Neural progenitor cell (in vitro differentiated cells): ENCODE results near the gene PIK3CB. TPM values are rescaled to one million over a fixed set of nuclear protein-coding genes. Genes with fewer than 3 reads are reported as not detected.

Experiments used
- DNase-seq: peaks from one replicate; pipeline ENCODE4 v3.0.0-alpha.2; 2016; ENCODE audit warnings: low spot score
- H2AFZ ChIP-seq: fragments of 200-600 bp; sonication (generic); replicated peaks from 2 replicates; pipeline ENCODE4 v1.6.1; 2016; ENCODE audit warnings: antibody characterized with exemption
- H3F3A ChIP-seq: fragments of 200-600 bp; sonication (generic); 2 replicates; pipeline ENCODE4 v1.6.1; 2016; ENCODE audit warnings: antibody characterized with exemption, low read depth
- H3K27ac ChIP-seq: fragments of 200-600 bp; sonication (generic); 2 replicates; pipeline ENCODE4 v1.5.1; 2016; ENCODE audit warnings: mild to moderate bottlenecking
- H3K27me3 ChIP-seq: fragments of 200-600 bp; sonication (generic); 2 replicates; pipeline ENCODE4 v1.6.1; 2016; ENCODE audit warnings: mild to moderate bottlenecking, moderate library complexity
- H3K36me3 ChIP-seq: fragments of 200-600 bp; sonication (generic); 2 replicates; pipeline ENCODE4 v1.5.1; 2016
- H3K4me1 ChIP-seq: fragments of 200-600 bp; sonication (generic); 2 replicates; pipeline ENCODE4 v1.6.1; 2016; ENCODE audit warnings: mixed run types
- H3K4me2 ChIP-seq: fragments of 200-600 bp; sonication (generic); 2 replicates; pipeline ENCODE4 v1.6.1; 2016
- H3K4me3 ChIP-seq: fragments of 200-600 bp; sonication (generic); 2 replicates; pipeline ENCODE4 v1.5.1; 2016
- H3K79me2 ChIP-seq: fragments of 200-600 bp; sonication (generic); 2 replicates; pipeline ENCODE4 v1.6.1; 2016; ENCODE audit warnings: low read depth
- H3K9ac ChIP-seq: fragments of 200-600 bp; sonication (generic); 2 replicates; pipeline ENCODE4 v1.6.1; 2016
- H3K9me3 ChIP-seq: fragments of 200-600 bp; sonication (generic); 2 replicates; pipeline ENCODE4 v1.5.1; 2016; ENCODE audit warnings: low read depth
- H4K20me1 ChIP-seq: fragments of 200-600 bp; sonication (generic); 2 replicates; pipeline ENCODE4 v1.6.1; 2016; ENCODE audit warnings: low read depth
- H3K27ac Mint-ChIP-seq: 3 replicates; pipeline ENCODE4 v1.8.0; 2021; ENCODE audit warnings: mixed read lengths
- H3K27me3 Mint-ChIP-seq: 2 replicates; pipeline ENCODE4 v1.8.0; 2022; ENCODE audit warnings: low read depth, mild to moderate bottlenecking, inconsistent platforms, moderate library complexity, mixed read lengths; ENCODE audit not compliant: insufficient read depth
- H3K36me3 Mint-ChIP-seq: 3 replicates; pipeline ENCODE4 v1.8.0; 2021; ENCODE audit warnings: mixed read lengths
- H3K4me1 Mint-ChIP-seq: 3 replicates; pipeline ENCODE4 v1.8.0; 2021; ENCODE audit warnings: mixed read lengths
- H3K4me3 Mint-ChIP-seq: 3 replicates; pipeline ENCODE4 v1.8.0; 2021; ENCODE audit warnings: mild to moderate bottlenecking, moderate library complexity, mixed read lengths
- H3K9me3 Mint-ChIP-seq: 3 replicates; pipeline ENCODE4 v1.8.0; 2020; ENCODE audit warnings: mixed read lengths
- EZH2 ChIP-seq: fragments of 200-600 bp; sonication (generic); IDR thresholded peaks from 2 replicates; pipeline ENCODE4 v1.6.1; 2017; ENCODE audit warnings: antibody characterized with exemption, mild to moderate bottlenecking, moderate library complexity
- EZH2phosphoT487 ChIP-seq: fragments of 200-600 bp; sonication (generic); IDR thresholded peaks from 2 replicates; pipeline ENCODE4 v1.6.1; 2017; ENCODE audit warnings: antibody characterized with exemption
- total RNA-seq: library from RNA; depleted of rRNA; stranded (reverse); fragments of >200 nt; gene quantifications from 2 replicates; pipeline ENCODE4 v1.2.3, GENCODE V29; 2015; ENCODE audit warnings: low replicate concordance
- TF ChIP-seq, protein P1 (sequence below): fragments of 200-600 bp; sonication (generic); IDR thresholded peaks from 2 replicates; pipeline ENCODE4 v1.5.1; 2017; ENCODE audit warnings: antibody characterized with exemption, mild to moderate bottlenecking

Gene PIK3CB
- total RNA-seq, 1 donor from 2014 or later: 17.7 TPM

DNA sequence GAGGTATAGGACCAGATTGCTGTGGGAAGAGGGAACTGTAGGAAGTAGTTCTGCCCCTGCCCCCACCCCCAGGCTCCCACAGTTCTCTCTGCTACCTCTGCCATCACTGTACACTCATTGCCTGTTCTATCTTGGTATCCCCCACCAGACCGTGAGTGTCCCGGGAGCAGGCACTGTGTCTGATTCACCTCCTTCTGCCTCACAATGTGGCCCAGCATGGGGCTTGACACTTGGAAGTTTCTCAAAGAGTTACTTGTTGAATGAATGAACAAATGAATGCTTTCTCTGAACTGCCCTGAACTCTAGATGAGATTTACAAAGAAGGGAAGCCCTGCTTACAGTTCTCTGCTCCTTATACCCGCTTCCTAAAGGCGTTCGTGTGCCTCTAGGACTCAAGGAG is 27.1 kb upstream of the PIK3CB start:
- Histone ChIP-seq H3K36me3 (no peaks in the 10 kb centered on the region), H3K27ac (no peak overlapping the region), H3K4me3 (peak overlapping the region; percentile 1), H3K4me1 (peaks cover 17% of the 10 kb centered on the region), H3K9me3 (no peaks in the 10 kb centered on the region), H2AFZ (no peak overlapping the region), H3K9ac (no peak overlapping the region), H3K27me3 (peaks cover 58% of the 10 kb centered on the region), H3F3A (peaks cover 18% of the 10 kb centered on the region), H4K20me1 (peaks cover 10% of the 10 kb centered on the region), H3K79me2 (no peaks in the 10 kb centered on the region), H3K4me2 (peak overlapping the region; percentile 65)
- Mint-ChIP-seq H3K36me3 (no peaks in the 10 kb centered on the region), H3K27me3 (peaks cover 7% of the 10 kb centered on the region), H3K4me1 (peaks cover 30% of the 10 kb centered on the region), H3K27ac (peak overlapping the region; percentile 58), H3K4me3 (peak overlapping the region; percentile 63), H3K9me3 (no peaks in the 10 kb centered on the region)
- peak; percentile 61 for DNase-seq
- TF ChIP-seq, protein P1, sequence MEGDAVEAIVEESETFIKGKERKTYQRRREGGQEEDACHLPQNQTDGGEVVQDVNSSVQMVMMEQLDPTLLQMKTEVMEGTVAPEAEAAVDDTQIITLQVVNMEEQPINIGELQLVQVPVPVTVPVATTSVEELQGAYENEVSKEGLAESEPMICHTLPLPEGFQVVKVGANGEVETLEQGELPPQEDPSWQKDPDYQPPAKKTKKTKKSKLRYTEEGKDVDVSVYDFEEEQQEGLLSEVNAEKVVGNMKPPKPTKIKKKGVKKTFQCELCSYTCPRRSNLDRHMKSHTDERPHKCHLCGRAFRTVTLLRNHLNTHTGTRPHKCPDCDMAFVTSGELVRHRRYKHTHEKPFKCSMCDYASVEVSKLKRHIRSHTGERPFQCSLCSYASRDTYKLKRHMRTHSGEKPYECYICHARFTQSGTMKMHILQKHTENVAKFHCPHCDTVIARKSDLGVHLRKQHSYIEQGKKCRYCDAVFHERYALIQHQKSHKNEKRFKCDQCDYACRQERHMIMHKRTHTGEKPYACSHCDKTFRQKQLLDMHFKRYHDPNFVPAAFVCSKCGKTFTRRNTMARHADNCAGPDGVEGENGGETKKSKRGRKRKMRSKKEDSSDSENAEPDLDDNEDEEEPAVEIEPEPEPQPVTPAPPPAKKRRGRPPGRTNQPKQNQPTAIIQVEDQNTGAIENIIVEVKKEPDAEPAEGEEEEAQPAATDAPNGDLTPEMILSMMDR: no peak
- TF ChIP-seq EZH2 (no peak), EZH2phosphoT487 (no peak)

DNA sequence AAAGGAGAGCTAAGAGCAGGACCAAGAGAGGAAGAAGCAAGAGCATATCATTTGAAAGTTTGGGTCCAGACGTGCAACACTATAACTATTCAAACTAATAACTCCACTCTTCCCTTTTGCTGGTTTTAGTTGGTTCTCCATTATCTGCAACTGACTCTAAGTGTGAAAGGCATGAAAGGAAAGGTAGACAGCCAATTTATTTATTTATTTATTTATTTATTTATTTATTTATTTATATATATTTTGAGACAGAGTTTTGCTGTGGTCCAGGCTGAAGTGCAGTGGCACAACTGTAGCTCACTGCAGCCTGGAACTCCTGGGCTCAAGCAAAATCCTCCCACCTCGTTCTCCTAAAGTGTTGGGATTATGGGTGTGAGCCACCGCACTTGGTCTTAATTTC is 22.1 kb upstream of the PIK3CB start:
- H3K27ac ChIP-seq: no peak overlapping the region
- H3K9ac ChIP-seq: no peak overlapping the region
- H3K36me3 ChIP-seq: no peaks in the 10 kb centered on the region
- H2AFZ ChIP-seq: no peak overlapping the region
- DNase-seq: no peak
- H3K4me2 ChIP-seq: no peak overlapping the region
- H3K4me1 Mint-ChIP-seq: peaks cover 9% of the 10 kb centered on the region
- H3K27ac Mint-ChIP-seq: no peak overlapping the region
- H3K79me2 ChIP-seq: no peaks in the 10 kb centered on the region
- peaks cover 9% of the 10 kb centered on the region for H3F3A ChIP-seq
- H3K4me1 ChIP-seq: peaks cover 5% of the 10 kb centered on the region
- H4K20me1 ChIP-seq: peaks cover under 1% of the 10 kb centered on the region
- no peaks in the 10 kb centered on the region for H3K36me3 Mint-ChIP-seq
- TF ChIP-seq EZH2: no peak
- TF ChIP-seq, protein P1: no peak
- no peaks in the 10 kb centered on the region for H3K9me3 ChIP-seq
- H3K4me3 Mint-ChIP-seq: no peak overlapping the region
- H3K4me3 ChIP-seq: no peak overlapping the region
- H3K9me3 Mint-ChIP-seq: no peaks in the 10 kb centered on the region
- H3K27me3 ChIP-seq: peaks cover 30% of the 10 kb centered on the region
- H3K27me3 Mint-ChIP-seq: peaks cover 4% of the 10 kb centered on the region

DNA sequence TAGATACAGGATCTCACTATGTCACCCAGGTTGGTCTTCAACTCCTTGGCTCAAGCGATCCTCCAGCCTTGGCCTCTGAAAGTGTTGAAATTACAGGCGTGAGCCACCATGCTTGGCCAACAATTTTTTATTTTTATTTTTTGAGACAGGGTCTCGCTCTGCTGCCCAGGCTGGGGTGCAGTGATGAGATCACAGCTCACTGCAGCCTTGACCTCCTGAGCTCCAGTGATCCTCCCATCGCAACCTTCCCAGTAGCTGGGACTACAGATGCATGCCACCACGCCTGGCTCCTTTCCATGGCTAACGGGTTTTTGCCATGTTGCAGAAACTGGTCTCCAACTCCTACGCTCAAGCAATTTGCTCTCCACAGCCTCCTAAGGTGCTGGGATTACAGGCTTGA is 20.2 kb upstream of the PIK3CB start:
- H3K79me2 ChIP-seq: no peaks in the 10 kb centered on the region
- no peak overlapping the region for H2AFZ ChIP-seq
- no peak overlapping the region for H3K27ac Mint-ChIP-seq
- H3K36me3 Mint-ChIP-seq: no peaks in the 10 kb centered on the region
- H3K4me1 Mint-ChIP-seq: peaks cover 4% of the 10 kb centered on the region
- DNase-seq: no peak
- no peaks in the 10 kb centered on the region for H3K4me1 ChIP-seq
- H3K36me3 ChIP-seq: no peaks in the 10 kb centered on the region
- H3F3A ChIP-seq: no peaks in the 10 kb centered on the region
- peaks cover 4% of the 10 kb centered on the region for H3K27me3 Mint-ChIP-seq
- no peaks in the 10 kb centered on the region for H3K9me3 Mint-ChIP-seq
- H3K27me3 ChIP-seq: peaks cover 11% of the 10 kb centered on the region
- H4K20me1 ChIP-seq: no peaks in the 10 kb centered on the region
- H3K4me3 ChIP-seq: no peak overlapping the region
- no peaks in the 10 kb centered on the region for H3K9me3 ChIP-seq
- no peak overlapping the region for H3K9ac ChIP-seq
- H3K4me3 Mint-ChIP-seq: no peak overlapping the region
- TF ChIP-seq EZH2: no peak
- TF ChIP-seq, protein P1: no peak
- TF ChIP-seq EZH2phosphoT487: no peak
- H3K4me2 ChIP-seq: no peak overlapping the region
- H3K27ac ChIP-seq: no peak overlapping the region

DNA sequence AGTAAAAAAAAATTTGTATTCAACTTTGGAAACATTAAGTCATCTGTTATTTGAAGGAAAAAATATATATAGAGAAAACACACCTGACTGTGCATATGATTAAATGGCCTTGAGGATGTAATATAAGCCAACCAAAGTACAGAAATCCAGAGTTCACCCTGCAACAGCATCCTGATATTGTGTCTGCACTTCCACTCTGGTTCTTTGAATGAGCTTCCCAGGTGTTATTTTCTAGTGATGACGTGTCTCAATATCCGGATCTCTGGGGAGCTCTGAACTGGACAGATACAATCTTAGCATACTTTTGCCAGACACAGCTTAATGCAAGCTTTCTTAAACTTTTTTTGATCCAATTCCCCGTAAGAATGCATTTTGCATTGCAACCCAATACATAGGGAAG is 19.5 kb upstream of the PIK3CB start:
- Histone ChIP-seq H3K9me3 (no peaks in the 10 kb centered on the region), H3K4me1 (no peaks in the 10 kb centered on the region), H3K27me3 (peaks cover 4% of the 10 kb centered on the region), H3K79me2 (no peaks in the 10 kb centered on the region), H3K36me3 (no peaks in the 10 kb centered on the region), H4K20me1 (no peaks in the 10 kb centered on the region), H3K9ac (no peak overlapping the region), H3K4me2 (no peak overlapping the region), H2AFZ (no peak overlapping the region), H3K27ac (no peak overlapping the region), H3F3A (peaks cover 2% of the 10 kb centered on the region), H3K4me3 (no peak overlapping the region)
- Mint-ChIP-seq H3K36me3 (no peaks in the 10 kb centered on the region), H3K4me3 (no peak overlapping the region), H3K4me1 (peaks cover 3% of the 10 kb centered on the region), H3K27ac (no peak overlapping the region), H3K27me3 (no peaks in the 10 kb centered on the region), H3K9me3 (no peaks in the 10 kb centered on the region)
- no peak for DNase-seq
- TF ChIP-seq, protein P1: no peak
- TF ChIP-seq EZH2phosphoT487: no peak
- TF ChIP-seq EZH2: no peak
